Measurements from ENCODE around the gene DNAAF5. TPM values are rescaled to one million over a fixed set of nuclear protein-coding genes. Genes with fewer than 3 reads are reported as not detected.

DNAAF5 gene
- total and polyA plus RNA-seq, 2 donors (not counting 1 experiment from before 2014, with no cell fraction given), result 13.1 to 14.2 TPM

DNA sequence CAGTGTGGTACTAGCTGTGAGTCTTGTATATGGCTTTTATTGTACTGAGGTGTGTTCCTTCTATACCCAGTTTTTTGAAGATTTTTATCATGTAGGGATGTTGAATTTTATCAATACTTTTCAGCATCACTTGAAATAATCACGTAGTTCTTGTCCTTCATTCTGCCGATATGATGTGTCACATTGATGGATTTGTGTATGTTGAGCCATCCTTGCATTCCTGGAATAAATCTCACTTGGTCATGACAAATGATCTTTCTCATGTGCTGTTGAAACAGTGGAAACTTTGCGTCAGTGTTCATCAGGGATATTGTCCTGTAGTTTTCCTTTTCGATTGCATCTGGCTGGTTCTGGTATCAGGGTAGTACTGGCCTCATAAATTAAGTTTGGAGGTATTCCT lies 7.7 kb downstream of the DNAAF5 start:
- Histone ChIP-seq H3K36me3 (ENCODE audit: control insufficient read depth, insufficient read depth, low read length) (peaks cover 4% of the 10 kb centered on the region), H3K27me3 (ENCODE audit: control insufficient read depth, insufficient read depth, low read length) (no peaks in the 10 kb centered on the region), H3K4me1 (ENCODE audit: control insufficient read depth, extremely low read depth, insufficient read depth, low read length) (peaks cover 2% of the 10 kb centered on the region), H4K20me1 (ENCODE audit: control insufficient read depth, extremely low read depth, insufficient read depth, low read length) (no peaks in the 10 kb centered on the region), H3K79me2 (ENCODE audit: control insufficient read depth, insufficient read depth, low read length) (peaks cover 23% of the 10 kb centered on the region), H3K9me3 (ENCODE audit: control insufficient read depth, insufficient read depth, low read depth, low read length) (no peaks in the 10 kb centered on the region), H2AFZ (ENCODE audit: low read length) (no peak overlapping the region), H3K4me2 (ENCODE audit: extremely low read depth, insufficient read depth, low read length) (no peak overlapping the region), H3K27ac (ENCODE audit: insufficient read depth, low read length) (no peak overlapping the region), H3K9ac (ENCODE audit: insufficient read depth, low read length) (no peak overlapping the region), H3K4me3 (replicated peaks in 1 of 4; ENCODE audit: control extremely low read depth in 1 of 4, insufficient read depth in 1 of 4, low read depth in 3 of 4, low read length in 4 of 4) (no peak overlapping the region)
- TF ChIP-seq, protein P1, sequence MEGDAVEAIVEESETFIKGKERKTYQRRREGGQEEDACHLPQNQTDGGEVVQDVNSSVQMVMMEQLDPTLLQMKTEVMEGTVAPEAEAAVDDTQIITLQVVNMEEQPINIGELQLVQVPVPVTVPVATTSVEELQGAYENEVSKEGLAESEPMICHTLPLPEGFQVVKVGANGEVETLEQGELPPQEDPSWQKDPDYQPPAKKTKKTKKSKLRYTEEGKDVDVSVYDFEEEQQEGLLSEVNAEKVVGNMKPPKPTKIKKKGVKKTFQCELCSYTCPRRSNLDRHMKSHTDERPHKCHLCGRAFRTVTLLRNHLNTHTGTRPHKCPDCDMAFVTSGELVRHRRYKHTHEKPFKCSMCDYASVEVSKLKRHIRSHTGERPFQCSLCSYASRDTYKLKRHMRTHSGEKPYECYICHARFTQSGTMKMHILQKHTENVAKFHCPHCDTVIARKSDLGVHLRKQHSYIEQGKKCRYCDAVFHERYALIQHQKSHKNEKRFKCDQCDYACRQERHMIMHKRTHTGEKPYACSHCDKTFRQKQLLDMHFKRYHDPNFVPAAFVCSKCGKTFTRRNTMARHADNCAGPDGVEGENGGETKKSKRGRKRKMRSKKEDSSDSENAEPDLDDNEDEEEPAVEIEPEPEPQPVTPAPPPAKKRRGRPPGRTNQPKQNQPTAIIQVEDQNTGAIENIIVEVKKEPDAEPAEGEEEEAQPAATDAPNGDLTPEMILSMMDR (conservative IDR thresholded peaks at IDR 0.05 in 1 of 2, IDR thresholded peaks at IDR 0.05 in 1 of 2; ENCODE audit: low read depth in 1 of 2, low read length in 2 of 2), result no peak
- TF ChIP-seq EZH2 (IDR thresholded peaks at IDR 0.05; ENCODE audit: low read length, missing control alignments), result no peak
- no peak for DNase-seq (ENCODE audit: low read depth in 2 of 2)

DNA sequence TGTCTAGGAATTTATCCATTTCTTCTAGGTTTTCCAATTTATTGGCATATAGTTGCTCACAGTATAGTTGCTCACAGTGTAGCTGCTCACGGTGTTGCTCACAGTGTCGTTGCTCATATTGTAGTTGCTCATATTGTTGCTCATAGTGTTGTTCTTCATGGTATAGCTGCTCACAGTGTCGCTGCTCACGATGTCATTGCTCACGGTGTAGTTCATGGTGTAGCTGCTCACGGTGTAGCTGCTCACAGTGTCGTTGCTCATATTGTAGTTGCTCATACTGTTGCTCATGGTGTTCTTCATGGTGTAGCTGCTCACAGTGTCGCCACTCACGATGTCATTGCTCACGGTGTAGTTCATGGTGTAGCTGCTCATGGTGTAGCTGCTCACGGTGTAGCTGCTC lies 8.3 kb downstream of the DNAAF5 start:
- Histone ChIP-seq H3K9ac (ENCODE audit: insufficient read depth, low read length) (no peak overlapping the region), H3K27ac (ENCODE audit: insufficient read depth, low read length) (no peak overlapping the region), H3K27me3 (ENCODE audit: control insufficient read depth, insufficient read depth, low read length) (no peaks in the 10 kb centered on the region), H4K20me1 (ENCODE audit: control insufficient read depth, extremely low read depth, insufficient read depth, low read length) (no peaks in the 10 kb centered on the region), H3K36me3 (ENCODE audit: control insufficient read depth, insufficient read depth, low read length) (peaks cover 2% of the 10 kb centered on the region), H3K4me3 (replicated peaks in 1 of 4; ENCODE audit: control extremely low read depth in 1 of 4, insufficient read depth in 1 of 4, low read depth in 3 of 4, low read length in 4 of 4) (no peak overlapping the region), H3K9me3 (ENCODE audit: control insufficient read depth, insufficient read depth, low read depth, low read length) (no peaks in the 10 kb centered on the region), H2AFZ (ENCODE audit: low read length) (no peak overlapping the region), H3K79me2 (ENCODE audit: control insufficient read depth, insufficient read depth, low read length) (peaks cover 21% of the 10 kb centered on the region), H3K4me2 (ENCODE audit: extremely low read depth, insufficient read depth, low read length) (no peak overlapping the region), H3K4me1 (ENCODE audit: control insufficient read depth, extremely low read depth, insufficient read depth, low read length) (peaks cover 2% of the 10 kb centered on the region)
- TF ChIP-seq EZH2 (IDR thresholded peaks at IDR 0.05; ENCODE audit: low read length, missing control alignments), result no peak
- TF ChIP-seq, protein P1 (conservative IDR thresholded peaks at IDR 0.05 in 1 of 2, IDR thresholded peaks at IDR 0.05 in 1 of 2; ENCODE audit: low read depth in 1 of 2, low read length in 2 of 2), result no peak
- DNase-seq (ENCODE audit: low read depth in 2 of 2), result no peak

DNA sequence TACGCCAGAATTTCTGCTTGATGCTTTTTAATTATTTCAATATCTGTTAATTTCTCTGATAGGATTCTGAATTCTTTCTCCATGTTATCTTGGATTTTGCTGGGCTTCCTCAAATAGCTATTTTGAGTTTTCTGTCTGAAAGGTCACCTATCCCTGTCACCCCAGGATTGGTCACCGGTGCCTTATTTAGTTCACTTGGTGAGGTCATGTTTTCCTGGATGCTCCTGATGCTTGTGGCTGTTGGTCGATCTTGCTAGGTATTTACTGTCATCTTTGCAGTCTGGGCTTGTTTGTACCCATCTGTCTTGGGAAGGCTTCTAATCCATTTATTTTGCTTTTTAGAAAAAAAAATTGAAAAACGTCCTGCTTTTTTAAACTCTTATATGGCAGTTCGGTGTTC lies 11.7 kb downstream of the DNAAF5 start:
- peaks cover 3% of the 10 kb centered on the region for H3K36me3 ChIP-seq (ENCODE audit: control insufficient read depth, insufficient read depth, low read length)
- H3K4me1 ChIP-seq (ENCODE audit: control insufficient read depth, extremely low read depth, insufficient read depth, low read length), result no peaks in the 10 kb centered on the region
- TF ChIP-seq, protein P1 (conservative IDR thresholded peaks at IDR 0.05 in 1 of 2, IDR thresholded peaks at IDR 0.05 in 1 of 2; ENCODE audit: low read depth in 1 of 2, low read length in 2 of 2), result no peak
- no peak for TF ChIP-seq EZH2 (IDR thresholded peaks at IDR 0.05; ENCODE audit: low read length, missing control alignments)
- no peaks in the 10 kb centered on the region for H4K20me1 ChIP-seq (ENCODE audit: control insufficient read depth, extremely low read depth, insufficient read depth, low read length)
- H3K27me3 ChIP-seq (ENCODE audit: control insufficient read depth, insufficient read depth, low read length), result no peaks in the 10 kb centered on the region
- no peak overlapping the region for H3K9ac ChIP-seq (ENCODE audit: insufficient read depth, low read length)
- no peak overlapping the region for H2AFZ ChIP-seq (ENCODE audit: low read length)
- H3K79me2 ChIP-seq (ENCODE audit: control insufficient read depth, insufficient read depth, low read length), result peaks cover 18% of the 10 kb centered on the region
- H3K9me3 ChIP-seq (ENCODE audit: control insufficient read depth, insufficient read depth, low read depth, low read length), result no peaks in the 10 kb centered on the region
- no peak overlapping the region for H3K4me2 ChIP-seq (ENCODE audit: extremely low read depth, insufficient read depth, low read length)
- no peak for DNase-seq (ENCODE audit: low read depth in 2 of 2)
- no peak overlapping the region for H3K4me3 ChIP-seq (replicated peaks in 1 of 4; ENCODE audit: control extremely low read depth in 1 of 4, insufficient read depth in 1 of 4, low read depth in 3 of 4, low read length in 4 of 4)
- no peak overlapping the region for H3K27ac ChIP-seq (ENCODE audit: insufficient read depth, low read length)

Data from fibroblast of lung (primary cell).